T-helper 17 cell (primary cell): ENCODE results near the gene NTSR1. TPM values are rescaled to one million over a fixed set of nuclear protein-coding genes. Genes with fewer than 3 reads are reported as not detected.

Experiments
- ATAC-seq: fragments of 150-1000 bp; cut with Tn5 transposase; 2 replicates; pipeline ENCODE4 v1.10.0; 2021; ENCODE audit warnings: mild to moderate bottlenecking, moderate library complexity
- DNase-seq, 3 donors: peaks; one replicate each; pipeline versions ENCODE4 v3.0.0 to v3.0.0-alpha.2; 2020 to 2021
- H3K9me3 ChIP-seq: one replicate; pipeline ENCODE4 v1.7.0; 2013; ENCODE audit warnings: low read length, mild to moderate bottlenecking; ENCODE audit not compliant: control insufficient read depth, poor library complexity, severe bottlenecking
- H3K27ac Mint-ChIP-seq: one replicate; pipeline ENCODE4 v1.8.0; 2022; ENCODE audit warnings: mild to moderate bottlenecking, moderate library complexity, mixed read lengths
- H3K27me3 Mint-ChIP-seq: one replicate; pipeline ENCODE4 v1.8.0; 2022; ENCODE audit warnings: mixed read lengths
- H3K36me3 Mint-ChIP-seq: one replicate; pipeline ENCODE4 v1.8.0; 2022; ENCODE audit warnings: low read depth, mixed read lengths
- H3K4me1 Mint-ChIP-seq: one replicate; pipeline ENCODE4 v1.8.0; 2022; ENCODE audit warnings: mild to moderate bottlenecking, mixed read lengths
- H3K4me3 Mint-ChIP-seq: one replicate; pipeline ENCODE4 v1.8.0; 2022; ENCODE audit warnings: mild to moderate bottlenecking, moderate library complexity, mixed read lengths
- total RNA-seq, 4 donors: library from RNA in 2 of 4; stranded (reverse) in 2 of 4; gene quantifications; one replicate each; pipeline ENCODE4 v1.2.3 and lab custom pipeline; 2022 to 2026

NTSR1 gene
- under 1 TPM in 1 of 2 donors, not detected in 1; 0.10 TPM for total RNA-seq
- total RNA-seq (lab: John Stamatoyannopoulos, UW): 0 to 0.70 reads per million in 2 donors

DNA sequence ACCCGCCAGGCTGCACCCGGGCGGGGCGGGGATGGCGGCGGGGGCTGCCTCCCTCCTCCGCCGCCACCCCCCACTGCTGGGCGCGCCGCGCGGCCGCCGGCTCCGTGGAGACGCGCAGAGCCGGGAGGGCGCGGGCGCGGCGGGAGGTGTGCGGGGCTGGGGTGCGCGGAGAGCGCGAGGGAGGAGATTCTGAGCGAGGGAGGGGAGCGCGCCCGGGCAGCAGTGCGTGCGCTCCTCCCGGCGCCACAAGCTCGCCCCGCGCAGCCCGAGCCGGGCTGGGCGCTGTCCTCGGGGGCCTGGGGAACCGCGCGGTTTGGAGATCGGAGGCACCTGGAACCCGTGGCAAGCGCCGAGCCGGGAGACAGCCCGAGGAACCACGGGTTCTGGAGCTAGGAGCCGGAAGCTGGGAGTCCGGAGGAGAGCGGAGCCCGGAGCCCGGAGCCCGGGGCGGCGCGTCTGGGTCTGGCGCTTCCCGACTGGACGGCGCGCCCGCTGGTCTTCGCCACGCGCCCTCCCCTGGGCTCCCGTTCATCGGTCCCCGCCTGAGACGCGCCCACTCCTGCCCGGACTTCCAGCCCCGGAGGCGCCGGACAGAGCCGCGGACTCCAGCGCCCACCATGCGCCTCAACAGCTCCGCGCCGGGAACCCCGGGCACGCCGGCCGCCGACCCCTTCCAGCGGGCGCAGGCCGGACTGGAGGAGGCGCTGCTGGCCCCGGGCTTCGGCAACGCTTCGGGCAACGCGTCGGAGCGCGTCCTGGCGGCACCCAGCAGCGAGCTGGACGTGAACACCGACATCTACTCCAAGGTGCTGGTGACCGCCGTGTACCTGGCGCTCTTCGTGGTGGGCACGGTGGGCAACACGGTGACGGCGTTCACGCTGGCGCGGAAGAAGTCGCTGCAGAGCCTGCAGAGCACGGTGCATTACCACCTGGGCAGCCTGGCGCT is at the start of gene NTSR1:
TSS of gene NTSR1 (plus strand) at position 246 of the 946 bp plus-strand sequence. CDS start at position 618, 372 bp downstream.
- peak within 1 kb of the TSS; percentile 77 for H3K4me3 Mint-ChIP-seq
- DNase-seq: no peak
- no peaks in the 10 kb centered on the region for H3K9me3 ChIP-seq
- no peaks in the 10 kb centered on the region for H3K36me3 Mint-ChIP-seq
- peak; percentile 40 for ATAC-seq
- H3K27ac Mint-ChIP-seq: no peak within 1 kb of the TSS
- peaks cover 4% of the 10 kb centered on the region for H3K4me1 Mint-ChIP-seq
- H3K27me3 Mint-ChIP-seq: peaks cover 18% of the 10 kb centered on the region

DNA sequence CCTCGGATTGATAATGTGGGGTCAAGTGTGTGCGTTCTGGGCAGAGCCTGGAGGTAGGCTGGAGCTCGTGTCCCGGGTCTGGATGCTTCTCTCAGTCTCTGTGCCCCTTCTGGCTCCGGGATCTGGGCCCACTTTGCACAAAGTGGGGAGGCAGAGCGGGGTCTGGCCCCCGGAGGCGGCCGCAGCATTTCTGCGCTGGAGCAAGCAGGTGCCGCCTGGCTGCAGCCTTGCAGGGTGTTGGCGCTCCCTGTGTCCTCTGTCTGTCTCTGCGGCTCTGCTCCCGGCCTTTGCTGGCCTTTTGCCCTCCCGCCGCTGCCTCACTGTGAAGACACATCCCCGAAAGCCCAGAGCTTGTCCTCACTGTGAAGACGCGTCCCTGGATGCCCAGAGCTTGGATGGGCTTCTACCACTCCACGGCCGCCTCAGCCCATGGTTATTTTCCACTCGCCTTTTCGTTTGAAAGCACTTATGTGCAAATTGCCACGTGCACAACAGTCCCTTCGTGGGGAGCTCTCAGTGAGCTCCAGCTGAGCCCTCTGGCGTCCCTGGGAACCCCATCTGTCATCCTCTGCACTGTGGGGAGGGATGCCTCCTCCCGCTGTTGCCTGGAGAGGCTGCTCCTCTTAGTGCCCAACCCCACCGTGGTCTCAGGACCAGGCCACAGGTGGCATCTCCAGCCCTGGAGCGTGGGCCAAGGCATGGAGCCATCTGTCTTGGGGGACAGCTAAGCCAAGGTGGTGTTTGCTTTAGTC is 49.0 kb upstream of the NTSR1 start:
- no peak overlapping the region for H3K27ac Mint-ChIP-seq
- peaks cover 3% of the 10 kb centered on the region for H3K4me1 Mint-ChIP-seq

DNA sequence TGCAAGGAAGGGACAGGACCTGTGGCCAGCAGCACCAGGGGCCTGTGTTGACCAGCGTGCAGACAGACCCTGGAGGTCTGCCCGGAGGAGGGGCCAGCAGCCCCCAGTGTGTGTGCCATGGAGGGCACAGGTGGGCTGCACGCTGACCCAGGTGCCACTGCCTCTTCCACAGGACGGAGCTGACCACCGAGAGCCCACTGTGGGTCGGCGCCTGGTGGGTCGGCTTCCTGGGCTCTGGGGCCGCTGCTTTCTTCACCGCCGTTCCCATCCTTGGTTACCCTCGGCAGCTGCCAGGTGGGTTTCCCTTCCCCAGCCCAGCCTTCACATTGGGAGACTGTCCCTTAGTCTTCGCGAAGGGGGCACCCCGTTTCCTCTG is 48.4 kb upstream of the NTSR1 start:
- ATAC-seq: no peak
- Mint-ChIP-seq H3K4me1 (peaks cover 3% of the 10 kb centered on the region), H3K36me3 (peaks cover 2% of the 10 kb centered on the region), H3K4me3 (no peak overlapping the region), H3K27ac (no peak overlapping the region), H3K27me3 (no peaks in the 10 kb centered on the region)
- no peaks in the 10 kb centered on the region for H3K9me3 ChIP-seq
- DNase-seq: no peak

More for the DNA sequence above, 49.0 kb upstream of the NTSR1 start:
- H3K27me3 Mint-ChIP-seq: no peaks in the 10 kb centered on the region
- H3K4me3 Mint-ChIP-seq: no peak overlapping the region
- DNase-seq (no peak), ATAC-seq (no peak)
- H3K9me3 ChIP-seq: no peaks in the 10 kb centered on the region
- peaks cover 2% of the 10 kb centered on the region for H3K36me3 Mint-ChIP-seq

DNA sequence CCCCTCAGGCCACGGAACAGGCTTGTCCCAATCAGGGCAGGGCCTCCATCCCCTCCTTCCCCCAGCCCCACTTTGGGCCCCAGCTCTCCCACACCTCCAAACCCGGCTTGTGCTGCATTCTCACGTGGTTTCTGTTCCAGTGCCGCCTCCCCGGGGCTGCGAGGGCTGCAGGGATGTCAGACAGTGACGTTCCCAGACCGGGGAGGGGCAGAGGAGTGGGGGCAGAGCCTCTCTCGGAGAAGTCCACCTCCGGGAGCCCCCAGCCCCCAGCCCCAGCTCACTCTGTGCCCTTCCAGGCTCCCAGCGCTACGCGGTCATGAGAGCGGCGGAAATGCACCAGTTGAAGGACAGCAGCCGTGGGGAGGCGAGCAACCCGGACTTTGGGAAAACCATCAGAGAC is 47.9 kb upstream of the NTSR1 start:
- Mint-ChIP-seq H3K27me3 (no peaks in the 10 kb centered on the region), H3K36me3 (peaks cover 2% of the 10 kb centered on the region), H3K4me1 (peaks cover 3% of the 10 kb centered on the region), H3K4me3 (no peak overlapping the region), H3K27ac (no peak overlapping the region)
- no peaks in the 10 kb centered on the region for H3K9me3 ChIP-seq
- DNase-seq: no peak
- ATAC-seq: no peak

DNA sequence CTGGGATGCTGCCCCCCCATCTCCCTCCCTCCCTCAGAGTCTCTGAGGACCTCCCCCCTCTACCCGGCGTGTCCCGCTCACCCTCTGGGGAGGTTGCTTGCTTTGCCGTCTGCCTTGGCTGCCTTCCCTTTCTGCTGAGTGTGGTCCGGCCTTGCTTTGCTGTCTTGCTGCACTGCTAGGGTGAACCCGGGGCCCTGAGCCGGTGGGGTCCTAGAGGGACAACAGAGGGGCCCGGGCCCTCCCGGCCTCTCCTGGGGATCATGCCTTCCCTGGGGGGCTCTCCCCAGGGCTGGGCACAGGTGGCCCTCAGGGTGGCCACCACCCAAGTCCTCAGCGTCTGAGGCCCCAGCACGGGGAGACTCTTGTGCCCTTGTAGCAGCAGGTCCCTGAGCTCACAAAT is 47.0 kb upstream of the NTSR1 start:
- H3K9me3 ChIP-seq: no peaks in the 10 kb centered on the region
- Mint-ChIP-seq H3K27ac (no peak overlapping the region), H3K4me3 (no peak overlapping the region), H3K36me3 (peaks cover 2% of the 10 kb centered on the region), H3K4me1 (peaks cover 3% of the 10 kb centered on the region), H3K27me3 (no peaks in the 10 kb centered on the region)
- ATAC-seq (no peak), DNase-seq (no peak)

DNA sequence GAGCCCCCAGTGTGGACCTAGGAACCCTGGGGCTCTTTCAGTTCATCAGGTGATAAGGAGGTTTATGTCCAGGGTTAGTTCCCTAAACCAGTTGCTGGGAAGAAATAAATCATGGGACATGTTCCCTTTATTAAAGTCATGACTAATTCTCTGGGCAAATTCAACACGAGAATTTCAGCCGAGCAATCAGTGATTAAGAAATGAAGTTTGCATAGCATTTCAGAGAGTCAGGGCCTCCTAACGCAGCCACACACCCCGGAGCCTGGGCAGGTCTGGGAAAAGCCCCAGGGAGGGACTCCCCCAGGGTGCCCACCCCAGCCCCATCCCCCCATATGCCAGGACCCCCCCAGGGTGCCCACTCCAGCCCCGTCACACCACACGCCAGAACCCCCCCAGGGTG is 46.2 kb upstream of the NTSR1 start:
- Mint-ChIP-seq H3K4me3 (no peak overlapping the region), H3K4me1 (peaks cover 3% of the 10 kb centered on the region), H3K27ac (no peak overlapping the region), H3K27me3 (no peaks in the 10 kb centered on the region), H3K36me3 (peaks cover 2% of the 10 kb centered on the region)
- H3K9me3 ChIP-seq: no peaks in the 10 kb centered on the region
- DNase-seq (no peak), ATAC-seq (no peak)

DNA sequence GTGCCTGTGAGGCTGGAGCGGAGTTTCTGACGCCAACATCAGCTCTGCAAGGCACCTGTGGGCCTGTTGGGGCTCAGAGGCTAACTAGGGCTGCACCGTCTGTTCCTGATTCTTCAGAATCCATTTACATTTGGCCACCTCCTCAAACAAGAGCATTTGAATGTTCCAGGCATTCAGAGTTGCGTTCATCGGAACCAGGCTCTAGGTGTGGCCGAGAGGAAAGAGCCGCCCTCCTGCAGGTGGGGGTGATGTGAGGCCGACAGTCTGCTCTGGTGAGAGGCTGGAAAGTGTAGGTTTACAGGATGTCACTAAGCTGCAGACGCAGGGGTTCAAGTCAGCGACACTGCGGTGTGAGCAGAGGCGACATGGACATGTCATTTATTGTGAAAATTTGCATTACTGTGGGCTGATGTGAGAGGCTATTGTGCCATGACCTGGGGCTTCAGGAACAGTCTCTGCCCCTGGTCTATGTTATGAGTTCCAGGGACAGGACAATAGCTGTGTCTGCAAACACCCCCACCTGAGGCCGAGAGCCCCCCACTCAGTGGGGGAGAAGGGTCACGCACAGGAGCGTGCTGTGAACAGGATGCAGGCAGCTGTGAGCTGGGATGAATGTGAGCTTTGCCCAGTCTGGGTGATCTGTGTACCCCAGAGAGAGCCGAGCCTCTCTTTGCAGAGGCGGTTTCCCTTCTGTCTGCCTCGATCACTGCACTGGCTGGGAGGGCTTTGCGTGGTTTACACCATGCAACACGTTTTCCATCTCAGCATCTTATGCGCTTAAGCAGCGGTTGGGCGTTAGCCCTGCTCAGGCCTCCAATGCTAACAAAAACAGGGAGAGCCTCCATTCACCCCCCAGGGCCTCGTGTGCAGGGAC is 45.3 kb upstream of the NTSR1 start:
- ATAC-seq (no peak), DNase-seq (no peak)
- peaks cover 2% of the 10 kb centered on the region for H3K36me3 Mint-ChIP-seq
- H3K9me3 ChIP-seq: no peaks in the 10 kb centered on the region
- H3K27me3 Mint-ChIP-seq: no peaks in the 10 kb centered on the region
- H3K4me1 Mint-ChIP-seq: peaks cover 3% of the 10 kb centered on the region
- H3K27ac Mint-ChIP-seq: no peak overlapping the region
- no peak overlapping the region for H3K4me3 Mint-ChIP-seq

DNA sequence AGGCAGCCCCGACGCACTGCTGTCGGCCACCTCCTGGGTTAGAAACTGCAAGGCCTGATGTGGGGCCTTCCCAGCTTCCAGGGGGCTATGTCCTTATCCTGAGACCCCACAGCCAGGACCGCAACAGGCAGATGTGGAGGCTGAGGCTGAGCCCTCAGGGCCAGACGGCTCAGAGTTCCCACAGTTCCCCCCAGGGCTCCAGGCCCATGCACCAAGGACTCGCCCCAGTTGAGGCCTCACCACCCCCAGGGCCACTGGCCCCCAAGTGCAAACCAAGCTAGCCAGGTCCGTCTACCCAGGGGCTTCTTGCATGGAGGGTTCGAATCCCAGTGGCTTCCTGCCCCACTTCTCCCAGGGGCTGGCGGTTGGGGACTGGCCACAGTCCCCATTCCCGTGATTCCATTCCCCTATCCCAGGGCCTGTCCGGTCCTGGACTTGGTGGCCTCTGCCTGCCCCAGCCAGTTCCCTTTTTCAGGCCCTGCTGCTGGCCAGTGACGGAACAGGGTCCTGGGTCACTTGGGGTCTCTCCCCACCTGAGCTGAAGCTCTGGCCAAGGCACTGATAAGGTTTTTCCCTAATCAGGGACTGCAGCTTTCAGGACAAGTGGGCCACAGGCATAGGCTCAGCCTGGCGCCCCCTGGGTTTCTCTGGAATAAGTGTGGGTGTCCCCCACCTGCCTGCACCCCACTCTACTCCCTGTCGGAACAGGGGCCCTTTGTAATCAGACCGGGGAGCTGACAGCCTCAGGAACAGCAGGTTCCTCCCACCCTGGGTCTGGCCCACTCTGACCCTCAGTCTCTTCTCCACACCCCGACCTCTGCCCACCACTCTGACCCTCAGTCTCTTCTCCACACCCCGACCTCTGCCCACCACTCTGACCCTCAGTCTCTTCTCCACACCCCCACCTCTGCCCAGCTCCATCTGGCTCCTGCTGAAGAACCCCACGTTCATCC is 44.3 kb upstream of the NTSR1 start:
- Mint-ChIP-seq H3K4me1 (no peaks in the 10 kb centered on the region), H3K36me3 (no peaks in the 10 kb centered on the region), H3K27me3 (no peaks in the 10 kb centered on the region), H3K27ac (no peak overlapping the region), H3K4me3 (no peak overlapping the region)
- ATAC-seq: no peak
- H3K9me3 ChIP-seq: no peaks in the 10 kb centered on the region
- DNase-seq: no peak

DNA sequence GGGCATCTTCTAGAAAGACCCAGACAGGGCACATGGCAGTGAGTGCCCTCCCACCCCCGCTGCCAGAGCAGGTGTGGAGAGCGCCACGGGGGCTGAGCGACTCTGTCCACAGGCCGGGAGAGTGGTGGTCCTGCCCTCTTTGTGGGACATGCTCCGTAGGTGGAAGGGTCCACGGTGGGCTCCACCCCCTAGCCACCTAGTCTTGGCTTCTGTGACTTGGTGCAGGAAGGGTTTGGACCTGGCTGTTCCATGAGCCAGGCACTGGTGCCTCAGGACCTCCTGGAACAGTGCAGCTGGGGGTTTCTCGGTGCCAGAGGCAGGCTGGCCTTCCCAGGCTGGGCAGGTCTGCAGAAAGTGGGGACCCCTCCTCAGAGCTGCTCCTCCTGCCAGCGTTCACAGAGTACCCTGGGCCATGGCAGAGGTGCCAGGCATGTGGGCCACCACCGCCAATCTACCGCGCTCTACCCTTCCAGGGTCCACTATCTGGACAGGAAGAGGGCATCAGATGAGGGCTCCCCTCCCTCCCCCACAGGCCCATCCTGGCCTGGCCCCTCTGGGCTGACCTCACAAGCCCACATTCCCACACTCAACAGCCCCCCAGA is 43.4 kb upstream of the NTSR1 start:
- Mint-ChIP-seq H3K4me3 (no peak overlapping the region), H3K4me1 (no peaks in the 10 kb centered on the region), H3K27me3 (no peaks in the 10 kb centered on the region), H3K36me3 (no peaks in the 10 kb centered on the region), H3K27ac (no peak overlapping the region)
- no peaks in the 10 kb centered on the region for H3K9me3 ChIP-seq
- ATAC-seq (no peak), DNase-seq (no peak)

DNA sequence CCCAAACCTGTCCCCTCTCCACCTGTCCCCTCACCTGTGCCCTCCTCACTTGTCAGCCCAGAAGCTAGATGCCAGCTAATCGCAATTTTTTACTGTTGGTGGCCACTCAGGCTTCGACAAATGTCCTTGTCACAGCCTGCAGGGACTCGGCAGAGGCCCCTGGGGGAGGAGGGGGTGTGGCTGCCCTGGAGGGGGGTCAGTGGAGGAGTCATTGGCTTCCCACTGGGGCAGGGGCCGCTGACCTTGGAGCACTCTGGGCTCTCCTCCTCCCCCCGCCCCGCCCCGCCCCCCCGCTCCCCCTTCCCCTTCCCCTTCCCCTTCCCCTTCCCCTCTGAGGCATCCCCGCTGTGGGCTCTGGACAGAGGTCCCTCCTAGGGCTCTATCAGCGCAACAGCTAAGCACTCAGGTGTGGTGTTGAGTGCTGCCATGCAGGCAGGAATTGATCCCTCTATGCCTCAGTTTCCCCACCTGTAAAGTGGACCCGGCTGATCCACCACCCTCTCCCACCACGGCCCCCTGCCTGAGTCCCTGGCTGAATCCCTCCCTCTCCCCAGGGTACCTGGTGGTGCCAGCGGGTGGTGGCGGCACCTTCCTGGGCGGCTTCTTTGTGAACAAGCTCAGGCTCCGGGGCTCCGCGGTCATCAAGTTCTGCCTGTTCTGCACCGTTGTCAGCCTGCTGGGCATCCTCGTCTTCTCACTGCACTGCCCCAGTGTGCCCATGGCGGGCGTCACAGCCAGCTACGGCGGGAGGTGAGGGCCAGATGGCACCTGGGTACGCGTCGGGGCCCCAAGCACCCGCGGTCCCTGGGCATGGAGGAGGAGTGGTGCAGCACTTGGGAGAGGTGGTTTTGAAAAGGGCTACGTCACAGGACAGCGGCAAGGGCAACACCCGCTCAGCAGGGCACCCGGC is 42.6 kb upstream of the NTSR1 start:
- H3K4me1 Mint-ChIP-seq: no peaks in the 10 kb centered on the region
- H3K36me3 Mint-ChIP-seq: no peaks in the 10 kb centered on the region
- DNase-seq (no peak), ATAC-seq (no peak)
- no peak overlapping the region for H3K4me3 Mint-ChIP-seq
- no peaks in the 10 kb centered on the region for H3K27me3 Mint-ChIP-seq
- no peak overlapping the region for H3K27ac Mint-ChIP-seq
- no peaks in the 10 kb centered on the region for H3K9me3 ChIP-seq
